ENCODE results near the gene GPR151.

DNA sequence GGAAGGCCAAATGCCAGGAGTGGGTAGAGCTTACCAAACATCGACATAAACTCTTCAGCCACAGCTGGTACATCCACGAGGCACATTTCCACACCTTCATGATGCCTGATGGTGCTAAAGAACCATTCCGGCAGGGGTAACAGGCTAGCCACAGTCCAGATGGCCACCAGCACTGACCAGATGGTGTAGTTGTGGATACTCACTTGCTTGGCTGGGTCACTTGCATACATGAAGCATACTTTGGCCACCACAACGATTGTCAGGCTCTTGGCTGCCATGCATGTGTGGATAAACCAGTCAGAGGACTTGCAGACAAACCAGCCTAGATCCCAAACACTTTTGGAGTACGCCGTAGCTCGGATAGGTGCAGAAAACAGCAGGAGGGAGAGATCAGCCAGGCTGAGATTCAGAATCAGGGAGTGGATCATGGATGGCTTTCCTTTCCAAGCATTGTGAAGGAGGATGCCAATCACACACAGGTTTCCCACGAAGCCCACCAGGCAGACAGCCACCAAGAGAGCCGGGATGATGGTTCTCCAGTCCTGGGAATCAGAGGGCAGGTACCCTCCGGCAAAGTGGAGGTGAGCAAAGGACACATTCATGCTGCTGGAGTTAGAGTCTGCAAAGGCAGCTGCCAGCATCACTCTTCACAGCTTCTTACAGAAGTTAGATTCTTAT lies 378 bp downstream of the GPR151 start:
- TF ChIP-seq, protein P1, sequence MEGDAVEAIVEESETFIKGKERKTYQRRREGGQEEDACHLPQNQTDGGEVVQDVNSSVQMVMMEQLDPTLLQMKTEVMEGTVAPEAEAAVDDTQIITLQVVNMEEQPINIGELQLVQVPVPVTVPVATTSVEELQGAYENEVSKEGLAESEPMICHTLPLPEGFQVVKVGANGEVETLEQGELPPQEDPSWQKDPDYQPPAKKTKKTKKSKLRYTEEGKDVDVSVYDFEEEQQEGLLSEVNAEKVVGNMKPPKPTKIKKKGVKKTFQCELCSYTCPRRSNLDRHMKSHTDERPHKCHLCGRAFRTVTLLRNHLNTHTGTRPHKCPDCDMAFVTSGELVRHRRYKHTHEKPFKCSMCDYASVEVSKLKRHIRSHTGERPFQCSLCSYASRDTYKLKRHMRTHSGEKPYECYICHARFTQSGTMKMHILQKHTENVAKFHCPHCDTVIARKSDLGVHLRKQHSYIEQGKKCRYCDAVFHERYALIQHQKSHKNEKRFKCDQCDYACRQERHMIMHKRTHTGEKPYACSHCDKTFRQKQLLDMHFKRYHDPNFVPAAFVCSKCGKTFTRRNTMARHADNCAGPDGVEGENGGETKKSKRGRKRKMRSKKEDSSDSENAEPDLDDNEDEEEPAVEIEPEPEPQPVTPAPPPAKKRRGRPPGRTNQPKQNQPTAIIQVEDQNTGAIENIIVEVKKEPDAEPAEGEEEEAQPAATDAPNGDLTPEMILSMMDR (IDR thresholded peaks at IDR 0.05; ENCODE audit: low read depth, low read length), result no peak
- TF ChIP-seq EZH2phosphoT487 (IDR thresholded peaks at IDR 0.05; ENCODE audit: low read depth), result no peak
